MM.1S (cell line): ENCODE results near the gene KRTAP4-1.

Experiments
- EZH2 ChIP-seq: fragments of 300-600 bp; sonication (generic); optimal IDR thresholded peaks from 2 replicates; pipeline ENCODE3; 2017; ENCODE audit warnings: low read depth, mild to moderate bottlenecking, antibody characterized with exemption, low read length, mixed read lengths
- TF ChIP-seq, protein P1 (sequence below): fragments of 300-600 bp; sonication (generic); IDR thresholded peaks from 2 replicates; pipeline ENCODE4 v1.5.1; 2016; ENCODE audit warnings: antibody characterized with exemption, low read length, mixed read lengths

GRCh38 chr17:41196068-41196467 lies 11.4 kb upstream of the KRTAP4-1 start:
- TF ChIP-seq, protein P1, sequence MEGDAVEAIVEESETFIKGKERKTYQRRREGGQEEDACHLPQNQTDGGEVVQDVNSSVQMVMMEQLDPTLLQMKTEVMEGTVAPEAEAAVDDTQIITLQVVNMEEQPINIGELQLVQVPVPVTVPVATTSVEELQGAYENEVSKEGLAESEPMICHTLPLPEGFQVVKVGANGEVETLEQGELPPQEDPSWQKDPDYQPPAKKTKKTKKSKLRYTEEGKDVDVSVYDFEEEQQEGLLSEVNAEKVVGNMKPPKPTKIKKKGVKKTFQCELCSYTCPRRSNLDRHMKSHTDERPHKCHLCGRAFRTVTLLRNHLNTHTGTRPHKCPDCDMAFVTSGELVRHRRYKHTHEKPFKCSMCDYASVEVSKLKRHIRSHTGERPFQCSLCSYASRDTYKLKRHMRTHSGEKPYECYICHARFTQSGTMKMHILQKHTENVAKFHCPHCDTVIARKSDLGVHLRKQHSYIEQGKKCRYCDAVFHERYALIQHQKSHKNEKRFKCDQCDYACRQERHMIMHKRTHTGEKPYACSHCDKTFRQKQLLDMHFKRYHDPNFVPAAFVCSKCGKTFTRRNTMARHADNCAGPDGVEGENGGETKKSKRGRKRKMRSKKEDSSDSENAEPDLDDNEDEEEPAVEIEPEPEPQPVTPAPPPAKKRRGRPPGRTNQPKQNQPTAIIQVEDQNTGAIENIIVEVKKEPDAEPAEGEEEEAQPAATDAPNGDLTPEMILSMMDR, result no peak
- no peak for TF ChIP-seq EZH2
